NOMO-1 (cell line): ENCODE results near the gene ELANE.
"Not testable (repeated sequence)": the region's sequence is repeated elsewhere in the genome, so short reads cannot be mapped to it uniquely, and the experiment has no call there.

Experiments used
- DNase-seq, 2 experiments: peaks; one replicate each; lab custom pipeline; 2025; ENCODE audit not compliant: unreplicated experiment in 2 of 2; lab: John Stamatoyannopoulos, UW

The ELANE gene

DNA sequence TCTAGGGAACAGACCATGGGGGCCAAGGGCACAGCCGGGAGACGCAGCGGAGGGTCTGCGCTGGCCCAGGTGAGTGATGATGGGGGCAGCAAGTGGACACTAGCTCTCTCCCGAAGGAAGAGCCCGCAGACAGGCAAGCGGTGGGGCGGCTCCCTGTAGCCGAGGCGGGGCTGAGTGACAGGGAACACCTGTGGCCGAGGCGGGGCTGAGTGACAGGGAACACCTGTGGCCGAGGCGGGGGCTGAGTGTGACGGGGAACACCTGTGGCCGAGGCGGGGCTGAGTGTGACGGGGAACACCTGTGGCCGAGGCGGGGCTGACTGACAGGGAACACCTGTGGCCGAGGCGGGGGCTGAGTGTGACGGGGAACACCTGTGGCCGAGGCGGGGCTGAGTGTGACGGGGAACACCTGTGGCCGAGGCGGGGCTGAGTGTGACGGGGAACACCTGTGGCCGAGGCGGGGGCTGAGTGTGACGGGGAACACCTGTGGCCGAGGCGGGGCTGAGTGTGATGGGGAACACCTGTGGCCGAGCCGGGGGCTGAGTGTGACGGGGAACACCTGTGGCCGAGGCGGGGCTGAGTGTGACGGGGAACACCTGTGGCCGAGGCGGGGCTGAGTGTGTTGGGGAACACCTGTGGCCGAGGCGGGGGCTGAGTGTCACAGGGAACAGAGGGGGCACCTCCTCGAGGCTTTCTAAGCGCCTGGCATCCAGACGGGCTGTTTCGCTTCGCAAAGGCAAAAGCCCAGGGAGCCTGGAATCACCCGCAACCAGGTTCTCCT, 39.5 kb downstream of the ELANE start:
- DNase-seq: not testable (repeated sequence)

DNA sequence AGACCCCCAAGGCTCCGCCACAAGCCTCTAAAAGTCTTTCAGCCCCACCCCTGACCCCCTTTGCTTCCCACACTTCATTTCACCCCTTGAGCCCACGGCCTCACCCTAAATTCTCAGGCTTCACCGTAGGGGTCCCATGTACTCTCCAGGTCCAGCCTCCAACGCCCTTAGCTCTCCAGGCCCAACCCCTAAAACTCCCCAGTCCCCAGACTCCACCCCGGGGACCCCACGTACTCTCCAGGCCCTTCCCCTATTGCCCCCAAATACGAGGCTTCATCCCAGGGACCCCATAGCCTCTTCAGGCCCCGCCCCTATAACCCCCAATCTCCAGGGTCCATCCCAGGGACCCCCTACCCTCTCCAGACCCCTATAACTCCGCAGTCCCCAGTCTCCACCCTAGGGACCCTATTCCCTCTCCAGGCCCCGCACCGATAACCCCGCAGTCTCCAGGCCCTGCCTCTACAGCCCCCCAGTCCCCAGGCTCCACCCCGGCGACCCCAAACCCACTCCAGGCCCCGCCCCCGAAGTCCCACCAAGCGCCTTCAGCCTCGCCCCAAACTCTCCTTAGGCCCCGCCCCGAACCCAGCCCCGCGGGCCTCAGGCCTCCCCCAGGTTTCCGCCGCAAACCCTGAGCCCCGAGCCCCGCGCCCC, 40.3 kb downstream of the ELANE start:
- no peak for DNase-seq

DNA sequence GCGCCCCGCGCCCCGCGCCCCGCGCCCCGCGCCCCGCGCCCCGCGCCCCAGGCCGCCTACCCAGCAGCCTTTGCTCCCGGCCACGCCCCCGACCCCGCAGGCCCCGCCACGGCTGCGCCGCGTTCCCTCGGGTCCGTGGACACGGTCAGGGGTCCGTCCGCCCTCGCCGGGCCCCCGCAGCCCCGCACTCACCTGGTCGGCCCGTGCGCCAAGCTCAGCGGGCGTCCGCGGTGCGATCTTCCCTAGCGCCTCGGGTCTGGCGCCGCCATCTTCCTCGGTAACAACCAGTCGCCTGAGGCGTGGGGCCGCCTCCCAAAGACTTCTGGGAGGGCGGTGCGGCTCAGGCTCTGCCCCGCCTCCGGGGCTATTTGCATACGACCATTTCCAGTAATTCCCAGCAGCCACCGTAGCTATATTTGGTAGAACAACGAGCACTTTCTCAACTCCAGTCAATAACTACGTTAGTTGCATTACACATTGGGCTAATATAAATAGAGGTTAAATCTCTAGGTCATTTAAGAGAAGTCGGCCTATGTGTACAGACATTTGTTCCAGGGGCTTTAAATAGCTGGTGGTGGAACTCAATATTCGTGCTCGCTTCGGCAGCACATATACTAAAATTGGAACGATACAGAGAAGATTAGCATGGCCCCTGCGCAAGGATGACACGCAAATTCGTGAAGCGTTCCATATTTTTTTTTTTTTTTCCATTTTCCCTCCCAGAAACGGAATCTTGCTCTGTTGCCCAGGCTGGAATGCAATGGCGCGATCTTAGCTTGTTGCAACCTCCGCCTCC, 41.0 kb downstream of the ELANE start, which contains the start of the genes MED16 and RNU6-9:
Gene MED16 (minus strand): TSS at position 294 of the 796 bp plus-strand sequence. CDS start 2,056 bp downstream, outside the sequence.
Gene RNU6-9 (plus strand): TSS at position 591 of the 796 bp plus-strand sequence.
- DNase-seq: peak; percentile 84 to 94

DNA sequence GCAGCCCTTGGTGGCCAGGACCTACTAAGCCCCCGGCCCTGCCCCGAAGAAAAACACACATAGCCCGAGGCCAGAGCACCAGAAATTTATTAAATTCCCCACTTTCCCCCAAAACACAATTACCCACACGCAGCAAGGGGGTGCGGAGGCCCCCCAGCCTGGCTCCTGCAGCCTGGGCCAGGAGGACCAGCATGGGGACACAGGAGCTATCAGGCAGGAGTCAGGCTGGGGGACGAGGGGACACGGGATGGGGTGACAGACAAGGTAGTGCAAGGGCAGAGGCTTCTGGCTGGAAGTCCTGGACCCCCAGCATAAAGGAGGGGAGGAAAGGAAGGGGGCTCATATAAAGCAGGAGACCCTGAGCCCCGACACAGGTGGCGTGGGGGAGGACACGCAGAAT, 44.3 kb downstream of the ELANE start:
- DNase-seq: no peak

DNA sequence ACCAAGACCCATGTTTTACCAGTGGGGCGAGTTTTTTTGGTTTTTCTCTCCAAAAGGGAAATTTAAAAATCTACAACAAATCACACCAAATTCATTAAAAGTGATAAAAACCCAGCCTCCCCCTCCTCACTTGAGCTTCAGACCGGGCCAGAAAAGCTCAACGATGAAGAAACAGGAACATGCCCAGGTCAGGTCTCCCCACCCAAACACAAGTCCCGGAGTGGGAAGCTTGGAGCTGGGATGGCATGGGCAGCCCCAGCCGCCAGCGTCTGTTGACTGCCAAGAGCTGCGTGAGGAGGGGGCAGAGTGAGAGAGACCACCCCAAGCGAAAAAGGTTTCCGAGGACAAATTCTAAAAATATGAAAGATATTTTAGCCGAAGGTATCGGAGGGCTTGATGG, 44.9 kb downstream of the ELANE start:
- no peak for DNase-seq

DNA sequence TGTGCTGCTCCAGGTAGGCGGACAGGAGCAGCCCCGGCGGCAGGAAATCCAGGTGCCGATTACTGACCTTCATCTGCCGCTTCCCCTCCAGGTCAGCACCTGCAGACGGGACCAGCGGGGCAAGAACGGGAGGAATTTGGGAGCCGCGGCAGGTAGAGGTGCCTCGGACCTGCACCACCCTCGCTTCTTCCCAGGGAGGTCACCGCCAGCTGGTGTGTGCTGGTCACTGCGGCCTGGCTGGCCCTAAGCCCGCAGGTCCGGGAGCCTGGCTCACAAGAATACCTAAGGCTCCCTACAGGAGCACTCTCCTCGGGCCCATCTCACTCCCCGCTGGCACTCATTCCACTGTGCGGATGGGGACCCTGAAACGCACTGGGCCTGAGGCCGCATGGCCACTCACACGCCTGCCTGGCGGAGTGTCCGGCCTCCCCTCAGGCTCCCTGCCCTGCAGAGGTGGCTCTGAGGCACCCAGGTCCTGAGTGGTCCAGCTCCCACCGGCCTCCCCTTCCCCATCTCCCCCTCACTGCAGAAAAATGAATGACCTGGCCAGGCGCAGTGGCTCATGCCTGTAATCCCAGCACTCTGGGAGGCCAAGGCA, 45.4 kb downstream of the ELANE start:
- no peak for DNase-seq

DNA sequence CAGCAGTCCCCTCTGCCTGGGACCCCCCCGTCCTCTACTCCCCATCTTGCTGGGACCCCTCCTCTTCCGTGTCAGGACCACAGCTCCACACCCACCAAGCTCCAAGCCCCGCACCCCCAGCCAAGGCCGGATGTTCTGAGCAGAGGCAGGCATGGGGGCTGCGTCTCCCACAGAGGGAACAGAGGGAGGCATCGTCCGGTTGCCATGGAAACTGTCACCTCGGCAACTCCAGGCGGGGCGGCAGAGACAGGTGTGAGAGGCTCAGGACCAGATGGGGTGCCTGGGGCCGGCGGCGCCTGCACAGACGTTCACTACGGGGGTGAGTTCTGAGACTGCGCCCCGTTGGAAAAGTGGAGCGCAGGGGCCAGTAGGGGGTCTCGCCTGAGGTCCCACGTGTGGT, 46.6 kb downstream of the ELANE start:
- DNase-seq: no peak

DNA sequence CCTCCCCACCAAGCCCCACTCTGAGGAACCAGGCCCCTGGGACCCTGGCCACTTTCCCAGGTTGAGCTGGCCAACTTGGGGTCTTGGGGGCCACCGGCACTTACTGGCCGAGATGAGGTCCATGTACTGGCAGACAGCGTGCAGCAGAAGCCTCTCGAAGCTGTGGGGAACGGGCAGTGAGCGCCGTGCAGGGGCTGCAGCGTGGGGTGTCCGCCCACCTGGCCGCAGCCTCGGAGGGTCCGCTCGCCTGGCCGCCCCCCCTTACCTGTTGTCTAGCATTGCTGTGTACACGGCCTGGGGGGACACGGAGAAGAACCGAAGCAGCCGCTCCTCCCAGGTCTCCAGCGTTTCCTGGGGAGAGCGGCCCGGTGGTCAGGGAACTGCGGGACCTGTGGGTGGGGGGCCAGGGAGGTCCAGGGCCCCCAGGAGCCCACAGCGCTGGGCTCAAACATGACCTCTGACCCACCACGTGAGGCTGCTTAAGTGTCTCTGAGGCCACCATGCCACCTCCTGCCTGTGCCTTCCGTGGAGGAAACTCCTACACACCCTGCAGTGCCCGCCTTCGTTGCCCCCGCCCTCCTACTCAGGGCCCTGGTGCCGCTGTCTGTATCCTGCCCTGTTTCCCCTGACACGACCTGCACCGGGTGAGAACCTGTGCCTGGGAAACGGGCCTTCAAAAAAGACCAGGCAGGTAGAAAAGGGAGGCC, 47.4 kb downstream of the ELANE start:
- DNase-seq: no peak

DNA sequence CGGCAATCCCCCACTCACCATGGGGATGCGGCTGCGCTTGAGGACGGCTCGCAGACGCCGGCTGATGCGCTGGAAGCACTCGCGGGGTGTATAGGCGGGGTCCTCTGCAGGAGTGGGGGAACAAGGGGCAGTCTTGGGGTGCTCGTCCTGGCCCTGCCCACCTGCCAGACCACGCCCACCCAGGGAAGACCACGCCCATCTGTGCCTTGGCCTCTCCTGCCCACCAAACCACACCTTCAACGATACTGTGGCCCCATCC, 47.9 kb downstream of the ELANE start:
- no peak for DNase-seq

DNA sequence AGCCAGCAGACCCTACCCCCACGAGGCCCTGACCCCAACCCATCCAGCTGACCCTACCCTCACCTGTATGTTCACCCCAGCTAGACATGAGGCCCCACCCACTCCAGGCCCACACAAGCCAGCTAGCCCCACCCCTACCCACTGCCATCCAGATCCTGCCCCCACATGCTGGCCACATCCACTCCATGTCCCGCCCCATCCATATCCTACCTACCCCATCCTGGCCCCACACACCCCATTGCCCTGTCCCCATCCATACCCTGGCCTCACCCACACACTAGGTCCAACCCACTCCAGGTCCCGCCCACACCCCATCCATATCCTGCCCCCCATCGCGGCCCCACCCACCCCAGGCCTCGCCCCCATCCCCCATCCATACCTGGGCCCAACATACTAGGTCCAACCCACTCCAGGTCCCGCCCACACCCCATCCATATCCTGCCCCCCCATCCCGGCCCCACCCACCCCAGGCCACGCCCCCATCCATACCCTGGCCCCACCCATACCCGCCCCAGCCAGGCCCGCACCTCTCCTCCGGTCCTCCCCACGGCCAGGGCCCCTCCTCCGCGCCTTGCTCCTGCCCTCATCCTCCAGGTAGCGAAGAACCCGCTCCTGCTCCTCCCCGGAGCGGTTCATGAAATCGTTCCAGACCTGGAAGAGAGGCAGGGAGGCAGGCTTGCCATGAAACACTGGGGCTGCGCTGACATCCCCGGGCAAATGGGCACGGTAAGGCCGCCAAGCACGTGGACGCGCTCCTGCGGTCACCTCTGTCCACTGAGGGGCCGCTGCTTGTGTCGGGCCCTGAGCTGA, 48.4 kb downstream of the ELANE start:
- DNase-seq: no peak

DNA sequence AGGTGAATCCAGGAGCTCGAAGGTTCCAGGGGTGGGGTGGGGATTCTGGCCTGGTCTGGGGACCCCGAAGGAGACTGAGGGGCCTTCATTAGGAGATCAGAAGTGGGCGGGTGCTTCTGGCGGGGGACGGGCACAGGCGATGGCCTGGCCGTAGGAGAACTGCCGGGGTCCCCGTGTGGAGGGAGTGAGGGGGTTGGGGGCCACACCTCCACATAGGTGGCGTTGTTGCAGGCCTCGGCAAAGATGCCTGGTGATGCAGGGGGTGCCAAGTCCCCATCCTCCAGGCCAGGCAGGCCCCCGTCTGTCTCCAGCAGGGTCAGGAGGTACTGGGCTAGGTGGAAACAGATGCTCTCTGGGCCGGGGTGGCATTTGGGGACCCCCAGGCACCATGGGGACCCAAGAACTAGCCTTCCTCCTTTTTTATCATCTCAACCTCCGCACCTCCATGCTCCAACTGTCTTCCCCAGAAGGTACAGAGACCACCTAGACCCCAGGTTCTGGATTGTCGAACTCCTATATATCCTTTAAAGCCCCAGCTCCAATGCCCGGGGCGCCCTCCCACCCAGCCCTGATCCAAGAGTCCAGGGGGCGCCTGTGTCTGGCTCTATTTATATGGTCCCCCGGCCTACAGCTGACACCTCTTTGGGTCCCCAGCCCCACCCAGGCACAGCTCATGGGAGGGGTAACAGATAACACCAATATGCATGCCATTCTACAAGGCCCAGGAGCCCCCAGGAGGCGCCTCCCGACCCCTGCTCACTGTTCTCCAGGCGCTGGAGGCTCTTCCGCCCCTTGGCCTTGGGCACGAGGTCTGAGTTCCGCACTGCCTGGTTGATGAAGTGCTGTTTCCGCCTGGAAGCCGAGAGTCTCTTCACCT, 49.4 kb downstream of the ELANE start:
- no peak for DNase-seq

DNA sequence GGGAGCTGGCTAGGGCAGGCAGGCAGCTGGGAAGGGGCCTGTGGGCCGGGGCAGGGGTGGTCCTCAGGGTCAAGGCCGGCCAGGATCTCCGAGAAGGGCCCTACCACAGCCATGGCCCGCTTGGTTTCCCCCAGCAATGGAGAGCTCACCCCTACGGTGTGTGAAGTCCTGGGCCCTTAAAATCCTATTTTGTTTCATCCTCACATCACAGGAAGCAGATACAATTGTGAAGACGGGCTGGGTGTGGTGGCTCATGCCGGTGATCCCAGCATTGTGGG, 49.9 kb downstream of the ELANE start:
- no peak for DNase-seq

DNA sequence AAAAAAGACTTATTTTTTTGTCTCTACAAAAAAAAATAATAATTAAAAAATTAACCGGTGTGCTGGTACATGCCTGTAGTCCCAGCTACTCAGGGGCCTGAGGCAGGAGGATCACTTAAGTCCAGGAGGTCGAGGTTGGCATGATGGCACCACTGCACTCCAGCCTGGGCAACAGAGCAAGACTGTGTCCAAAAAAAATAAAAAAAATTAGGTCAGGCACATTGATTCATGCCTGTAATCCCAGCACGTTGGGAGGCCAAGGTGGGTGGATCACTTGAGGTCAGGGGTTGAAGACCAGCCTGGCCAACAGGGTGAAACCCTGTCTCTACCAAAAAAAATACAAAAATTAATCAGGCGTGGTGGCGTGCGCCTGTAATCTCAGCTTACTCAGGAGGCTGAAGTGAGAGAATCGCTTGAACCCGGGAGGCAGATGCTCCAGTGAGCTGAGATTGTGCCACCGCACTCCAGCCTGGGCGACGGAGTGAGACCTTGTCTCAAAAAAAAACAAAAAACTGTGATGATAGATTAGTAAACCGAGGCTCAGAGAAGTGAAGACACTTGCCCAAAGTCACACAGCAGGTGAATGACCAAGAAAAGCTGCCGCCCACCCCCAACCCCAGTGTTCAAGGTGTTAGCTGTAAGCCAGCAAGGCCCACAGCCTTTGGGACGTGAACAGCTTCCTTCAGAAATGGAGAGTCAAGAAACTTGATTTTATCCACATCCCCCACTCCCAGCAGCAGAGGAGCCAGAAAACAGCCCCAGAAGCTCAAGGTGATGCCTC, 50.5 kb downstream of the ELANE start:
- no peak for DNase-seq

DNA sequence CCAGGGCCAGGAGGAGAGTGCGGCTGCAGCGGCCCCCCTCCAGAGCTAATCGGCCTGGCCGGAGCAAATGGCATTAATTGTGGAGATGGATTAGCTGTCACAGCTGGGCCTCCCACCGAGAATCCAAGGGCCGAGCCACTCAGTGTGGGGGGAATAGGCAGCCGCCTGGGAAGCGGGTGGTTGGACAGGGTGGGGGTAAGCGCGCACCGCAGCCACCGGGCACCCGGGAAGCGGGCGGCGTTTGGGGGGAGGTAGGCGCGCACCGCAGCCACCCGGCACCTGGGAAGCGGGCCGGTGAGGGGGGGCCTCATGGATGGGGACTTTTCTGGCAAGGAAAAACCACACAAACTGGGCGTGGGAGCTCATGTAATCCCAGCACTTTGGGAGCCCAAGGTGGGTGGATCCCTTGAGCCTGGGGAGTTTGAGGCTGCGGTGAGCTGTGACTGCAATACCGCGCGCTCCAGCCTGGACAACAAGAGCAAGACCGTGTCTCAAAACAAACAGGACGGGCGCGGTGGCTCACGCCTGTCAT, 51.2 kb downstream of the ELANE start:
- no peak for DNase-seq

DNA sequence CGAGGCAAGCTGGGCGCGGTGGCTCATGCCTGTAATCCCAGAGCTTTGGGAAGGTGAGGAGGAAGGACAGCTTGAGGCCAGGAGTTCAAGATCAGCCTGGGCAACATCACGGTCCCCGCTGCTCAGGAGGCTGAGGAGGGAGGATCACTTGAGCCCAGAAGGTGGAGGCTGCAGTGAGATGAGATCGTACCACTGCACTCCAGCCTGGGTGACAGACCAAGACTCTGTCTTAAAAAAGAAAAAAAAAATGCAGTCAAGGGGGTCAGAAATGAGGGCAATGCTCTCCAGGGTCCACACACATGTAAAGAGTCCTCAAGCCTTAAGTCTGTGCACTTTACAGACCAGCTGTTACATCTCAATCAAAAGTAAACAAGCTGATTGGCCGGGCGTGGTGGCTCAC, 52.4 kb downstream of the ELANE start:
- DNase-seq: no peak
